A549 (cell line): ENCODE data around the gene VDR. TPM values are rescaled to one million over a fixed set of nuclear protein-coding genes. Genes with fewer than 3 reads are reported as not detected.
A peak's percentile ranks its signal among the peaks of the same experiment; 100 is the strongest.

Source experiments
- ATAC-seq, 2 experiments: fragments of 200-7000 bp in 1 of 2; fragments of >200 bp in 1 of 2; cut with Nextera tagmentation in 1 of 2; cut with Tn5 transposase in 1 of 2; 3 replicates each; pipeline versions ENCODE4 v1.8.0 to v1.9.1; 2018 to 2020; ENCODE audit warnings: mild to moderate bottlenecking in 1 of 2, moderate library complexity in 1 of 2
- CTCF ChIA-PET: fragments of 300-600 bp; sonication (Branson Sonifier 250); formaldehyde crosslinking; extraction: SDS; loops from one replicate; lab custom pipeline; 2021; ENCODE audit warnings: antibody characterized with exemption, inconsistent platforms; lab: Yijun Ruan, JAX
- POLR2A ChIA-PET: fragments of 350-600 bp; formaldehyde crosslinking; extraction: SDS; loops from one replicate; lab custom pipeline; 2021; ENCODE audit warnings: antibody characterized with exemption, inconsistent platforms; lab: Yijun Ruan, JAX
- DNase-seq, 2 experiments: peaks; one replicate each; pipeline versions ENCODE4 v3.0.0 to v3.0.0-alpha.2; 2011 to 2016; ENCODE audit warnings: low read depth in 1 of 2, low spot score in 1 of 2
- FAIRE-seq: peaks from 2 replicates; lab custom pipeline; 2011; peaks lifted over from hg19 to GRCh38; lab: Jason Lieb, UNC
- H3K27ac ChIP-seq, 2 experiments: fragments of >200 bp; sonication (Bioruptor Twin); formaldehyde crosslinking; 3 replicates each; pipeline ENCODE4 v1.5.1; 2016 to 2017
- H3K4me1 ChIP-seq: fragments of >200 bp; sonication (Bioruptor Twin); formaldehyde crosslinking; 3 replicates; pipeline ENCODE4 v1.6.1; 2016
- H3K4me2 ChIP-seq: fragments of >200 bp; sonication (Bioruptor Twin); formaldehyde crosslinking; 3 replicates; pipeline ENCODE4 v1.6.1; 2016
- H3K4me3 ChIP-seq: fragments of >200 bp; sonication (Bioruptor Twin); formaldehyde crosslinking; 3 replicates; pipeline ENCODE4 v1.5.1; 2016
- H3K9me3 ChIP-seq: fragments of >200 bp; sonication (Bioruptor Twin); formaldehyde crosslinking; 3 replicates; pipeline ENCODE4 v1.6.1; 2016
- BHLHE40 ChIP-seq: IDR thresholded peaks from 2 replicates; pipeline ENCODE4 v1.6.1; 2012; ENCODE audit warnings: low read depth, low read length, inconsistent platforms
- CBX2 ChIP-seq: fragments of 200-600 bp; sonication (generic); IDR thresholded peaks from 2 replicates; pipeline ENCODE4 v1.6.1; 2016; ENCODE audit warnings: low read depth, mild to moderate bottlenecking, borderline replicate concordance
- CBX8 ChIP-seq: fragments of 200-600 bp; sonication (generic); IDR thresholded peaks from 2 replicates; pipeline ENCODE4 v1.6.1; 2016
- CEBPB ChIP-seq, 2 experiments: fragments of >200 bp in 1 of 2; sonication (Bioruptor Twin) in 1 of 2; formaldehyde crosslinking in 1 of 2; IDR thresholded peaks; 2 replicates each; pipeline ENCODE4 v1.6.1; 2012 to 2016
- EHF ChIP-seq: fragments of 250-450 bp; sonication (Bioruptor Pico); IDR thresholded peaks from 2 replicates; pipeline ENCODE4 v1.5.0; 2020; ENCODE audit warnings: mild to moderate bottlenecking
- EHMT2 ChIP-seq: fragments of 200-600 bp; sonication (generic); IDR thresholded peaks from 2 replicates; pipeline ENCODE4 v1.6.1; 2016; ENCODE audit warnings: antibody characterized with exemption, low read depth, mild to moderate bottlenecking, moderate library complexity
- ESRRA ChIP-seq: fragments of 150-350 bp; IDR thresholded peaks from 2 replicates; pipeline ENCODE4 v1.6.1; 2014; ENCODE audit warnings: mild to moderate bottlenecking, low read length, borderline replicate concordance
- FOSL2 ChIP-seq, 2 experiments: fragments of 450-650 bp in 1 of 2; fragments of >200 bp in 1 of 2; sonication (Bioruptor Twin) in 1 of 2; formaldehyde crosslinking; IDR thresholded peaks; 2 replicates each; pipeline versions ENCODE4 v1.5.0 to v1.6.1; 2016 to 2020; ENCODE audit warnings: mild to moderate bottlenecking in 1 of 2, moderate library complexity in 1 of 2
- FOXS1 ChIP-seq: fragments of 250-450 bp; sonication (Bioruptor Pico); IDR thresholded peaks from 2 replicates; pipeline ENCODE4 v1.5.0; 2020; ENCODE audit warnings: mild to moderate bottlenecking, moderate library complexity
- GATA3 ChIP-seq: IDR thresholded peaks from 2 replicates; pipeline ENCODE4 v1.6.1; 2012; ENCODE audit warnings: borderline replicate concordance
- HDAC2 ChIP-seq: fragments of 200-600 bp; sonication (generic); IDR thresholded peaks from 2 replicates; pipeline ENCODE4 v1.6.1; 2016
- HES2 ChIP-seq: fragments of >200 bp; sonication (Bioruptor Twin); formaldehyde crosslinking; IDR thresholded peaks from 2 replicates; pipeline ENCODE4 v1.6.1; 2016
- HEYL ChIP-seq: fragments of 250-450 bp; sonication (Bioruptor Pico); IDR thresholded peaks from 2 replicates; pipeline ENCODE4 v1.8.0; 2021; ENCODE audit warnings: mild to moderate bottlenecking, moderate library complexity
- HOXA7 ChIP-seq: fragments of 250-450 bp; sonication (Bioruptor Pico); IDR thresholded peaks from 2 replicates; pipeline ENCODE4 v1.5.0; 2020; ENCODE audit warnings: mild to moderate bottlenecking, moderate library complexity
- HOXB13 ChIP-seq: fragments of 250-450 bp; sonication (Bioruptor Pico); IDR thresholded peaks from 2 replicates; pipeline ENCODE4 v1.5.0; 2020; ENCODE audit warnings: low read depth, mild to moderate bottlenecking, moderate library complexity
- JUNB ChIP-seq: fragments of >200 bp; sonication (Bioruptor Twin); formaldehyde crosslinking; IDR thresholded peaks from 2 replicates; pipeline ENCODE4 v1.6.1; 2016
- KDM5A ChIP-seq: fragments of 200-600 bp; sonication (generic); IDR thresholded peaks from 2 replicates; pipeline ENCODE4 v1.6.1; 2016; ENCODE audit warnings: antibody characterized with exemption, mild to moderate bottlenecking
- MAFK ChIP-seq: fragments of 450-650 bp; IDR thresholded peaks from 2 replicates; pipeline ENCODE4 v1.6.1; 2014; ENCODE audit not compliant: partially characterized antibody
- MAX ChIP-seq: IDR thresholded peaks from 2 replicates; pipeline ENCODE4 v1.6.1; 2012
- MYC ChIP-seq: IDR thresholded peaks from 2 replicates; pipeline ENCODE4 v1.6.1; 2012; ENCODE audit warnings: mild to moderate bottlenecking, inconsistent platforms, low read length, improper control_type of control experiment, borderline replicate concordance
- PBX3 ChIP-seq: IDR thresholded peaks from 2 replicates; pipeline ENCODE4 v1.6.1; 2012
- PHF8 ChIP-seq: fragments of 200-600 bp; sonication (generic); IDR thresholded peaks from 2 replicates; pipeline ENCODE4 v1.6.1; 2016; ENCODE audit warnings: low read depth, mild to moderate bottlenecking, antibody characterized with exemption, moderate library complexity, borderline replicate concordance
- POLR2A ChIP-seq: IDR thresholded peaks from 2 replicates; pipeline ENCODE4 v1.6.1; 2012; ENCODE audit warnings: mild to moderate bottlenecking, low read length
- POLR2AphosphoS2 ChIP-seq: conservative IDR thresholded peaks from 2 replicates; pipeline ENCODE4 v1.6.1; 2012; ENCODE audit warnings: low read length, improper control_type of control experiment, inconsistent platforms
- RAD21 ChIP-seq, 2 experiments: fragments of >200 bp in 1 of 2; sonication (Bioruptor Twin) in 1 of 2; formaldehyde crosslinking in 1 of 2; IDR thresholded peaks in 1 of 2; conservative IDR thresholded peaks in 1 of 2; 2 replicates in 1 of 2; 3 replicates in 1 of 2; pipeline ENCODE4 v1.6.1; 2012 to 2018; ENCODE audit warnings: inconsistent platforms in 1 of 2
- REST ChIP-seq: fragments of 200-600 bp; sonication (generic); IDR thresholded peaks from 2 replicates; pipeline ENCODE4 v1.6.1; 2016; ENCODE audit warnings: antibody characterized with exemption, mild to moderate bottlenecking, moderate library complexity
- RFX5 ChIP-seq: fragments of 450-650 bp; IDR thresholded peaks from 2 replicates; pipeline ENCODE4 v1.7.1; 2014; ENCODE audit warnings: antibody characterized with exemption, mild to moderate bottlenecking, moderate library complexity
- TP53 ChIP-seq: fragments of 250-450 bp; sonication (Bioruptor Pico); IDR thresholded peaks from 2 replicates; pipeline ENCODE4 v1.5.0; 2021; ENCODE audit warnings: mild to moderate bottlenecking, moderate library complexity
- USF2 ChIP-seq: fragments of 450-650 bp; IDR thresholded peaks from 2 replicates; pipeline ENCODE4 v1.6.1; 2014; ENCODE audit warnings: antibody characterized with exemption
- ZSCAN20 ChIP-seq: fragments of 250-450 bp; sonication (Bioruptor Pico); IDR thresholded peaks from 2 replicates; pipeline ENCODE4 v1.8.0; 2022; ENCODE audit warnings: mild to moderate bottlenecking, moderate library complexity
- WGBS: methylation state at CpG from one replicate; pipeline ENCODE4 v1.1.6; 2017; ENCODE audit errors: missing lambda C conversion rate; 5-methylcytosine and 5-hydroxymethylcytosine counted together
- polyA plus RNA-seq, 4 experiments: library from polyadenylated mRNA; depleted of rRNA in 3 of 4; stranded (reverse); fragments of >200 nt; fragmentation: RNase III in 1 of 4; extraction: RNeasy Plus Mini Kit Qiagen cat#74134 plus additional on column Dnase treatment in 1 of 4; gene quantifications; 2 replicates in 3 of 4; 3 replicates in 1 of 4; pipeline ENCODE4 v1.2.3, GENCODE V29; 2011 to 2017

The VDR gene
- polyA plus RNA-seq, 2 of the 4 experiments (the other 2 are of a cell fraction) = 1.9 to 2.1 TPM

GRCh38 chr12:47867495-47867941, 37.3 kb downstream of the VDR start:
- ChIA-PET POLR2A (no interaction called here), CTCF (interaction anchor here (0.6 to 4.9 kb wide), 7 partner anchors 11 to 269 kb away, joined by 3 to 16 read pairs (median 4); partner anchors contain the start of gene TMEM106C)
- Histone ChIP-seq H3K27ac (no peak overlapping the region), H3K4me1 (no peaks in the 10 kb centered on the region), H3K4me2 (no peak overlapping the region), H3K9me3 (no peaks in the 10 kb centered on the region), H3K4me3 (no peak overlapping the region)
- TF ChIP-seq FOSL2 (IDR thresholded peaks at IDR 0.05) (no peak), FOSL2 (CRISPR knock-in tag; IDR thresholded peaks at IDR 0.05) (peak; percentile 58; the same call in 1 of the 2 replicates), GATA3 (no peak)
- no peak for FAIRE-seq
- 79% methylated on average over 4 of the region's 4 CpGs for WGBS
- peak in 1 of 2 experiments; percentile 37 for DNase-seq
- ATAC-seq = peak in 1 of 2 experiments; percentile 33; a peak in 2 of 6 replicates

GRCh38 chr12:47864646-47865235, 40.1 kb downstream of the VDR start:
- no peak for FAIRE-seq
- Histone ChIP-seq H3K4me3 (no peak overlapping the region), H3K4me1 (no peaks in the 10 kb centered on the region), H3K4me2 (no peak overlapping the region), H3K27ac (no peak overlapping the region), H3K9me3 (no peaks in the 10 kb centered on the region)
- TF ChIP-seq PHF8 = no peak
- no peak for TF ChIP-seq HDAC2
- no peak for TF ChIP-seq KDM5A
- TF ChIP-seq HEYL = no peak
- no peak for TF ChIP-seq JUNB
- TF ChIP-seq CBX2 = no peak
- no peak for TF ChIP-seq MAX
- no peak for TF ChIP-seq RAD21 (conservative IDR thresholded peaks at IDR 0.05 in 1 of 2, IDR thresholded peaks at IDR 0.05 in 1 of 2)
- no peak for TF ChIP-seq HOXA7 (CRISPR knock-in tag)
- no peak for TF ChIP-seq POLR2AphosphoS2
- no peak for TF ChIP-seq BHLHE40
- no peak for TF ChIP-seq TP53 (CRISPR knock-in tag)
- WGBS = 85% methylated on average over 14 of the region's 14 CpGs
- DNase-seq = no peak
- ATAC-seq = no peak
- ChIA-PET CTCF (interaction anchor here (0.9 to 5.9 kb wide), 4 partner anchors 18 to 98 kb away, joined by 3 to 24 read pairs (median 3); no protein-coding TSS in a partner anchor), POLR2A (no interaction called here)

GRCh38 chr12:47863985-47864384, 40.8 kb downstream of the VDR start:
- DNase-seq = no peak
- ChIA-PET POLR2A (no interaction called here), CTCF (interaction anchor here (1.0 to 5.9 kb wide), 4 partner anchors 26 to 121 kb away, joined by 3 to 24 read pairs (median 6); no protein-coding TSS in a partner anchor)
- FAIRE-seq = no peak
- no peak for ATAC-seq
- no peak overlapping the region for H3K27ac ChIP-seq
- H3K9me3 ChIP-seq = no peaks in the 10 kb centered on the region
- WGBS = 79% methylated on average over 6 of the region's 6 CpGs
- no peaks in the 10 kb centered on the region for H3K4me1 ChIP-seq
- H3K4me2 ChIP-seq = no peak overlapping the region
- no peak overlapping the region for H3K4me3 ChIP-seq
- TF ChIP-seq EHMT2 (no peak), MYC (no peak), ESRRA (no peak), MAFK (no peak), HES2 (no peak), REST (no peak), PBX3 (no peak), CEBPB (IDR thresholded peaks at IDR 0.05) (no peak), ZSCAN20 (no peak), USF2 (no peak), EHF (CRISPR knock-in tag) (no peak), CBX8 (no peak), POLR2A (no peak), CBX2 (no peak), RFX5 (no peak), HOXB13 (CRISPR knock-in tag) (no peak), FOXS1 (CRISPR knock-in tag) (no peak)
